ENCODE results near the gene IGSF8. TPM values are rescaled to one million over a fixed set of nuclear protein-coding genes. Genes with fewer than 3 reads are reported as not detected.

The IGSF8 gene
- total RNA-seq, 1 experiment from 2014 or later: 101 TPM

- POLR2A ChIA-PET: interaction anchor here (1.5 kb wide), 1 partner anchor 9 kb away, joined by 5 read pairs; no protein-coding TSS in a partner anchor
- H3K9me3 Mint-ChIP-seq: no peaks in the 10 kb centered on the region
- CTCF ChIA-PET: interaction anchor here (6.5 kb wide), 1 partner anchor 8 kb away, joined by 170 read pairs; no protein-coding TSS in a partner anchor
- H3K27me3 Mint-ChIP-seq (ENCODE audit: low read depth): peaks cover under 1% of the 10 kb centered on the region; the same call in 1 of the 2 replicates
- H3K27ac Mint-ChIP-seq: peak overlapping the region; percentile 41
- ATAC-seq (no peak), DNase-seq (ENCODE audit: low spot score) (no peak)
- H3K4me3 Mint-ChIP-seq: no peak overlapping the region
- no peak for TF ChIP-seq ZNF219 (CRISPR knock-in tag; IDR thresholded peaks at IDR 0.05; ENCODE audit: borderline replicate concordance)
- TF ChIP-seq, protein P1, sequence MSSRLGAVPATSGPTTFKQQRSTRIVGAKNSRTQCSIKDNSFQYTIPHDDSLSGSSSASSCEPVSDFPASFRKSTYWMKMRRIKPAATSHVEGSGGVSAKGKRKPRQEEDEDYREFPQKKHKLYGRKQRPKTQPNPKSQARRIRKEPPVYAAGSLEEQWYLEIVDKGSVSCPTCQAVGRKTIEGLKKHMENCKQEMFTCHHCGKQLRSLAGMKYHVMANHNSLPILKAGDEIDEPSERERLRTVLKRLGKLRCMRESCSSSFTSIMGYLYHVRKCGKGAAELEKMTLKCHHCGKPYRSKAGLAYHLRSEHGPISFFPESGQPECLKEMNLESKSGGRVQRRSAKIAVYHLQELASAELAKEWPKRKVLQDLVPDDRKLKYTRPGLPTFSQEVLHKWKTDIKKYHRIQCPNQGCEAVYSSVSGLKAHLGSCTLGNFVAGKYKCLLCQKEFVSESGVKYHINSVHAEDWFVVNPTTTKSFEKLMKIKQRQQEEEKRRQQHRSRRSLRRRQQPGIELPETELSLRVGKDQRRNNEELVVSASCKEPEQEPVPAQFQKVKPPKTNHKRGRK (CRISPR knock-in tag; IDR thresholded peaks at IDR 0.05; ENCODE audit: borderline replicate concordance): no peak
- no peak for TF ChIP-seq ZNF671 (CRISPR knock-in tag; IDR thresholded peaks at IDR 0.05)
- no peak for TF ChIP-seq CREB1 (CRISPR knock-in tag; IDR thresholded peaks at IDR 0.05)
- no peak for TF ChIP-seq ZNF232 (CRISPR knock-in tag; IDR thresholded peaks at IDR 0.05)
- TF ChIP-seq ZNF423 (CRISPR knock-in tag; IDR thresholded peaks at IDR 0.05): no peak
- no peak for TF ChIP-seq ZBTB21 (CRISPR knock-in tag; IDR thresholded peaks at IDR 0.05; ENCODE audit: borderline replicate concordance)
- TF ChIP-seq, protein P2, sequence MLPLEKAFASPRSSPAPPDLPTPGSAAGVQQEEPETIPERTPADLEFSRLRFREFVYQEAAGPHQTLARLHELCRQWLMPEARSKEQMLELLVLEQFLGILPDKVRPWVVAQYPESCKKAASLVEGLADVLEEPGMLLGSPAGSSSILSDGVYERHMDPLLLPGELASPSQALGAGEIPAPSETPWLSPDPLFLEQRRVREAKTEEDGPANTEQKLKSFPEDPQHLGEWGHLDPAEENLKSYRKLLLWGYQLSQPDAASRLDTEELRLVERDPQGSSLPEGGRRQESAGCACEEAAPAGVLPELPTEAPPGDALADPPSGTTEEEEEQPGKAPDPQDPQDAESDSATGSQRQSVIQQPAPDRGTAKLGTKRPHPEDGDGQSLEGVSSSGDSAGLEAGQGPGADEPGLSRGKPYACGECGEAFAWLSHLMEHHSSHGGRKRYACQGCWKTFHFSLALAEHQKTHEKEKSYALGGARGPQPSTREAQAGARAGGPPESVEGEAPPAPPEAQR (CRISPR knock-in tag; IDR thresholded peaks at IDR 0.05): no peak
- TF ChIP-seq, protein P3, sequence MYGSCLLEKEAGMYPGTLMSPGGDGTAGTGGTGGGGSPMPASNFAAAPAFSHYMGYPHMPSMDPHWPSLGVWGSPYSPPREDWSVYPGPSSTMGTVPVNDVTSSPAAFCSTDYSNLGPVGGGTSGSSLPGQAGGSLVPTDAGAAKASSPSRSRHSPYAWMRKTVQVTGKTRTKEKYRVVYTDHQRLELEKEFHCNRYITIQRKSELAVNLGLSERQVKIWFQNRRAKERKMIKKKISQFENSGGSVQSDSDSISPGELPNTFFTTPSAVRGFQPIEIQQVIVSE (CRISPR knock-in tag; IDR thresholded peaks at IDR 0.05; ENCODE audit: borderline replicate concordance): no peak
- TF ChIP-seq ZNF138 (CRISPR knock-in tag; conservative IDR thresholded peaks at IDR 0.05): no peak
- TF ChIP-seq, protein P4, sequence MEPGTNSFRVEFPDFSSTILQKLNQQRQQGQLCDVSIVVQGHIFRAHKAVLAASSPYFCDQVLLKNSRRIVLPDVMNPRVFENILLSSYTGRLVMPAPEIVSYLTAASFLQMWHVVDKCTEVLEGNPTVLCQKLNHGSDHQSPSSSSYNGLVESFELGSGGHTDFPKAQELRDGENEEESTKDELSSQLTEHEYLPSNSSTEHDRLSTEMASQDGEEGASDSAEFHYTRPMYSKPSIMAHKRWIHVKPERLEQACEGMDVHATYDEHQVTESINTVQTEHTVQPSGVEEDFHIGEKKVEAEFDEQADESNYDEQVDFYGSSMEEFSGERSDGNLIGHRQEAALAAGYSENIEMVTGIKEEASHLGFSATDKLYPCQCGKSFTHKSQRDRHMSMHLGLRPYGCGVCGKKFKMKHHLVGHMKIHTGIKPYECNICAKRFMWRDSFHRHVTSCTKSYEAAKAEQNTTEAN (CRISPR knock-in tag; IDR thresholded peaks at IDR 0.05): no peak
- peaks cover 46% of the 10 kb centered on the region for H3K4me1 Mint-ChIP-seq
- H3K36me3 Mint-ChIP-seq: peaks cover 22% of the 10 kb centered on the region
Measured at GRCh38 chr1:160094291-160094625, 4.2 kb downstream of the IGSF8 start.

DNA sequence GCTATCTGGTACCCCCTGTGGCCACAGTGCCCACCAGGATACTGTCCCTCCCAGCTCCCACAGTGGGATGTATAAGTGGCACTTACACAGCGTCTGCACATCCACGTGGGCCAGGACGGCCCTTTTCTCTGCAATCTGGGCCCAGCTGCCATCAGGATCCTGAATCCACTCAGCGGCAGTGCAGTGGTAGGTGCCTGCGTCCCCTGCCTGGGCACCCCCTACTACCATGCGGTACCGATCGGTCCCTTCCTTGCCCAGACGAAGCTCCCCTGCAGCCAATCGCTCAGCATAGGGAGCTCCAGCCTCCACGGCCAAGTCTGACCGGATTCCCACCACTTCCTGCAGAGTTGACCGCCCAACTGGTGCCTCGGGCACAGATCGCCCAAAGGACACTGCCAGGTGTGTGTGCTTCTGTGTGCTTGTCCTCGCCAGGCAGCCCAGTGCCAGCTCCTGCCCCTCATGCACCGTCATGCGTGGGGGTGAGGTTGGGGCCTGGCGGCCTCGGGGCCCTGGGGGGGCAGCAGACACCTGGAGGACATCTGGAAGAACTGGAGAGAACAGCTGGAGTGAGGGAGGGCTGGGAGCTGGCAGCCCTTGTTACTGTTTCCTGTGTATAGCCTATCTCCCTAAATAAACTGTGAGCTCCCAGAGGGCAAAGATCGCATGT, 4.7 kb downstream of the IGSF8 start:
- H3K27ac Mint-ChIP-seq: peak overlapping the region; percentile 41
- ChIA-PET CTCF (interaction anchor here (1.2 to 6.5 kb wide), 2 partner anchors 8 to 47 kb away, joined by 4 to 170 read pairs; no protein-coding TSS in a partner anchor), POLR2A (no interaction called here)
- no peaks in the 10 kb centered on the region for H3K9me3 Mint-ChIP-seq
- peaks cover 22% of the 10 kb centered on the region for H3K36me3 Mint-ChIP-seq
- no peaks in the 10 kb centered on the region for H3K27me3 Mint-ChIP-seq (ENCODE audit: low read depth)
- ATAC-seq (no peak), DNase-seq (ENCODE audit: low spot score) (no peak)
- H3K4me1 Mint-ChIP-seq: peaks cover 44% of the 10 kb centered on the region
- no peak overlapping the region for H3K4me3 Mint-ChIP-seq
- TF ChIP-seq ZNF396 (CRISPR knock-in tag; IDR thresholded peaks at IDR 0.05; ENCODE audit: borderline replicate concordance) (no peak), ZNF232 (CRISPR knock-in tag; IDR thresholded peaks at IDR 0.05) (no peak), NR1H2 (CRISPR knock-in tag; IDR thresholded peaks at IDR 0.05) (no peak), TP53 (CRISPR knock-in tag; IDR thresholded peaks at IDR 0.05) (no peak), ETV6 (CRISPR knock-in tag; IDR thresholded peaks at IDR 0.05) (no peak), GRHL2 (CRISPR knock-in tag; IDR thresholded peaks at IDR 0.05; ENCODE audit: insufficient replicate concordance, severe bottlenecking) (no peak), KAT7 (CRISPR knock-in tag; IDR thresholded peaks at IDR 0.05; ENCODE audit: borderline replicate concordance) (no peak), ZNF423 (CRISPR knock-in tag; IDR thresholded peaks at IDR 0.05) (no peak), NR2C2 (CRISPR knock-in tag; IDR thresholded peaks at IDR 0.05) (no peak), MLX (CRISPR knock-in tag; IDR thresholded peaks at IDR 0.05) (no peak), NR3C1 (CRISPR knock-in tag; conservative IDR thresholded peaks at IDR 0.05; ENCODE audit: low read depth) (no peak), ZBTB21 (CRISPR knock-in tag; IDR thresholded peaks at IDR 0.05; ENCODE audit: borderline replicate concordance) (no peak), RORB (CRISPR knock-in tag; IDR thresholded peaks at IDR 0.05) (no peak), SMAD4 (CRISPR knock-in tag; IDR thresholded peaks at IDR 0.05) (no peak), IRF2 (CRISPR knock-in tag; IDR thresholded peaks at IDR 0.05; ENCODE audit: borderline replicate concordance, low read depth) (no peak)

Measured in WTC11 (cell line).